ENCODE results near the gene LYZL1. TPM values are rescaled to one million over a fixed set of nuclear protein-coding genes. Genes with fewer than 3 reads are reported as not detected.

Gene LYZL1
- total RNA-seq, 1 experiment from 2014 or later: not detected

DNA sequence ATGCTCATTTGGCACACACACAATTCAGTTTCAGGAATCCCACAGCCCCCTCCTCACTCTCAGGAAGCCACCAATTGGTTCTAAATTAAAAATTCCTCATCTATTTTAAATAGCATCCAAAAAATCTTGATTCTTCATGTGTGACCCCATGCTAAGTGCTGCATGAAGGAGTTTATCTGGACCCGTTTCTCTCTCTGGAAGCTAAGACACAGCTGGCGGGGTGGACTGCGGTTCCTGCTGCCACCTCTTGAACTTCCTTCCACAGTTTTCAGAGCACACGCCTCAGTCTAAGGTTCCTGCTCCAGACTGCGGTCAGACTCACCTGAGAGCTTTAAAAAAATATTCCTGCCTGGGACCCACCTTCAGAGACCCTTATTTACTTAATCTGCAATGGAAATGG lies 34.5 kb downstream of the LYZL1 start:
- Histone ChIP-seq H2BK20ac (ENCODE audit: low read depth, low read length, poor library complexity, severe bottlenecking) (no peak overlapping the region), H2BK15ac (ENCODE audit: low read depth, low read length) (no peak overlapping the region), H3K56ac (ENCODE audit: insufficient read length, low read depth, low read length) (no peak overlapping the region), H3K23ac (ENCODE audit: insufficient read length, low read depth, low read length) (no peak overlapping the region), H4K20me1 (ENCODE audit: control insufficient read depth, insufficient read depth, insufficient read length) (no peaks in the 10 kb centered on the region), H3K27me3 (ENCODE audit: insufficient read depth, low read length) (no peaks in the 10 kb centered on the region), H3K9ac (ENCODE audit: extremely low read depth, insufficient read length, low read length) (no peak overlapping the region), H3K79me2 (ENCODE audit: insufficient read depth, low read length) (no peaks in the 10 kb centered on the region), H2AK5ac (ENCODE audit: insufficient read length, low read length) (no peak overlapping the region), H3K4me2 (ENCODE audit: insufficient read depth, insufficient read length, low read length) (no peak overlapping the region), H4K5ac (ENCODE audit: insufficient read length, low read depth, low read length) (no peak overlapping the region), H3T11ph (ENCODE audit: low read length) (no peak overlapping the region), H3K9me3 (ENCODE audit: control insufficient read depth, low read depth, low read length) (no peaks in the 10 kb centered on the region), H3K23me2 (ENCODE audit: insufficient read length, low read depth, low read length, poor library complexity, severe bottlenecking) (no peaks in the 10 kb centered on the region), H3K4me1 (ENCODE audit: insufficient read depth, low read length) (no peaks in the 10 kb centered on the region; the same call in 1 of the 2 replicates), H2BK120ac (ENCODE audit: low read depth, low read length, poor library complexity, severe bottlenecking) (no peak overlapping the region), H4K8ac (replicated peaks; ENCODE audit: insufficient read length, low read depth, low read length) (no peak overlapping the region), H3K79me1 (ENCODE audit: insufficient read depth, low read depth, low read length, poor library complexity, severe bottlenecking) (no peaks in the 10 kb centered on the region), H3K27ac (ENCODE audit: insufficient read length, low read depth, low read length) (no peak overlapping the region), H3K18ac (ENCODE audit: insufficient read length, low read depth, low read length) (no peak overlapping the region), H2BK5ac (ENCODE audit: insufficient read length, low read length) (no peak overlapping the region), H2BK12ac (ENCODE audit: insufficient read length, low read depth, low read length) (no peak overlapping the region), H4K91ac (ENCODE audit: insufficient read length, low read depth, low read length) (no peak overlapping the region), H3K4ac (ENCODE audit: low read depth, low read length) (no peak overlapping the region), H2AFZ (ENCODE audit: low read length) (no peak overlapping the region), H3K14ac (ENCODE audit: insufficient read depth, low read length) (no peak overlapping the region)
- Mint-ChIP-seq H3K9me3 (no peaks in the 10 kb centered on the region), H3K27ac (no peak overlapping the region; a peak in 1 of 7 replicates), H3K4me1 (peaks cover 9 to 12% of the 10 kb centered on the region in 2 experiments), H3K27me3 (ENCODE audit: low read depth) (peaks cover 6% of the 10 kb centered on the region), H3K36me3 (ENCODE audit: insufficient read depth in 1 of 3, low read depth in 3 of 3) (no peaks in the 10 kb centered on the region; a peak in 1 of 7 replicates), H3K4me3 (no peak overlapping the region)
- WGBS (ENCODE audit: extremely low coverage, insufficient read length, low lambda C conversion rate): no CpG with 5 or more reads among the region's 5 CpGs
- DNase-seq: no peak
- TF ChIP-seq, protein P1, sequence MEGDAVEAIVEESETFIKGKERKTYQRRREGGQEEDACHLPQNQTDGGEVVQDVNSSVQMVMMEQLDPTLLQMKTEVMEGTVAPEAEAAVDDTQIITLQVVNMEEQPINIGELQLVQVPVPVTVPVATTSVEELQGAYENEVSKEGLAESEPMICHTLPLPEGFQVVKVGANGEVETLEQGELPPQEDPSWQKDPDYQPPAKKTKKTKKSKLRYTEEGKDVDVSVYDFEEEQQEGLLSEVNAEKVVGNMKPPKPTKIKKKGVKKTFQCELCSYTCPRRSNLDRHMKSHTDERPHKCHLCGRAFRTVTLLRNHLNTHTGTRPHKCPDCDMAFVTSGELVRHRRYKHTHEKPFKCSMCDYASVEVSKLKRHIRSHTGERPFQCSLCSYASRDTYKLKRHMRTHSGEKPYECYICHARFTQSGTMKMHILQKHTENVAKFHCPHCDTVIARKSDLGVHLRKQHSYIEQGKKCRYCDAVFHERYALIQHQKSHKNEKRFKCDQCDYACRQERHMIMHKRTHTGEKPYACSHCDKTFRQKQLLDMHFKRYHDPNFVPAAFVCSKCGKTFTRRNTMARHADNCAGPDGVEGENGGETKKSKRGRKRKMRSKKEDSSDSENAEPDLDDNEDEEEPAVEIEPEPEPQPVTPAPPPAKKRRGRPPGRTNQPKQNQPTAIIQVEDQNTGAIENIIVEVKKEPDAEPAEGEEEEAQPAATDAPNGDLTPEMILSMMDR (conservative IDR thresholded peaks at IDR 0.05): no peak

Data from H9 (cell line).